Dedifferentiated amniotic fluid mesenchymal stem cell (primary cell): ENCODE data around the gene LRRC4C.

Experiments
- DNase-seq: peaks from one replicate; pipeline ENCODE4 v3.0.0-alpha.2; 2016; ENCODE audit errors: extremely low spot score

Gene LRRC4C

GRCh38 chr11:40104941-40105550 lies 1354.4 kb downstream of the LRRC4C start:
- no peak for DNase-seq

GRCh38 chr11:40100781-40101180 lies 1358.7 kb downstream of the LRRC4C start:
- DNase-seq, result no peak

- DNase-seq, result no peak
These were observed 1359.3 kb downstream of the LRRC4C start for GRCh38 chr11:40100162-40100553.

- DNase-seq, result no peak
These were observed 1359.9 kb downstream of the LRRC4C start for GRCh38 chr11:40099426-40100161.

GRCh38 chr11:40095446-40095845 lies 1364.0 kb downstream of the LRRC4C start:
- no peak for DNase-seq

GRCh38 chr11:40094954-40095353 lies 1364.5 kb downstream of the LRRC4C start:
- DNase-seq, result no peak

- no peak for DNase-seq
These were observed 1379.0 kb downstream of the LRRC4C start for GRCh38 chr11:40080434-40080833.
